SK-N-SH (cell line): ENCODE results near the gene TRIM62. TPM values are rescaled to one million over a fixed set of nuclear protein-coding genes. Genes with fewer than 3 reads are reported as not detected.

Experiments used
- CTCF ChIA-PET: fragments of 300-600, 350-600 bp; formaldehyde crosslinking; extraction: SDS; loops from one replicate; lab custom pipeline; 2021; lab: Yijun Ruan, JAX
- POLR2A ChIA-PET: fragments of 350-600 bp; sonication (Branson Sonifier 250); formaldehyde crosslinking; extraction: SDS; loops from one replicate; lab custom pipeline; 2020; ENCODE audit warnings: antibody characterized with exemption, inconsistent platforms; lab: Yijun Ruan, JAX
- DNase-seq: peaks from one replicate; pipeline ENCODE4 v3.0.0; 2012
- H2AFZ ChIP-seq: fragments of 200-600 bp; sonication (generic); 2 replicates; pipeline ENCODE4 v1.8.1; 2016; ENCODE audit warnings: antibody characterized with exemption, mild to moderate bottlenecking, low read depth
- H3F3A ChIP-seq: fragments of 200-600 bp; sonication (generic); replicated peaks from 2 replicates; pipeline ENCODE3; 2016; ENCODE audit warnings: antibody characterized with exemption, mild to moderate bottlenecking; ENCODE audit not compliant: insufficient read depth
- H3K27ac ChIP-seq, 2 experiments: fragments of 200-500 bp in 1 of 2; fragments of 200-600 bp in 1 of 2; sonication (Bioruptor generic) in 1 of 2; sonication (generic), shearing (Covaris generic) in 1 of 2; 2 replicates each; pipeline versions ENCODE4 v1.5.1 to v1.6.1; 2014 to 2016; ENCODE audit warnings: low read depth in 2 of 2, inconsistent platforms in 1 of 2, low read length in 1 of 2, mild to moderate bottlenecking in 1 of 2, mixed read lengths in 1 of 2
- H3K27me3 ChIP-seq: fragments of 200-600 bp; sonication (generic), shearing (Covaris generic); 2 replicates; pipeline ENCODE4 v1.6.1; 2016; ENCODE audit warnings: mixed run types; ENCODE audit not compliant: insufficient read depth
- H3K36me3 ChIP-seq, 2 experiments: fragments of 200-500 bp in 1 of 2; fragments of 200-600 bp in 1 of 2; sonication (Bioruptor generic) in 1 of 2; sonication (generic) in 1 of 2; replicated peaks in 1 of 2; 2 replicates each; pipeline versions ENCODE3 to v1.5.1; 2014 to 2016; ENCODE audit warnings: low read length in 1 of 2, mild to moderate bottlenecking in 1 of 2; ENCODE audit not compliant: insufficient read depth in 2 of 2, control insufficient read depth in 1 of 2
- H3K4me1 ChIP-seq, 2 experiments: fragments of 200-500 bp in 1 of 2; fragments of 200-600 bp in 1 of 2; sonication (Bioruptor generic) in 1 of 2; sonication (generic), shearing (Covaris generic) in 1 of 2; 2 replicates each; pipeline versions ENCODE4 v1.5.1 to v1.6.1; 2014 to 2016; ENCODE audit warnings: low read depth in 1 of 2, low read length in 1 of 2, mixed run types in 1 of 2; ENCODE audit not compliant: insufficient read depth in 2 of 2, control insufficient read depth in 1 of 2
- H3K4me2 ChIP-seq: fragments of 200-600 bp; sonication (generic), shearing (Covaris generic); 2 replicates; pipeline ENCODE4 v1.6.1; 2017; ENCODE audit warnings: mixed run types
- H3K4me3 ChIP-seq, 2 experiments: fragments of 200-500 bp in 1 of 2; fragments of 200-600 bp in 1 of 2; sonication (Bioruptor generic) in 1 of 2; sonication (generic), shearing (Covaris generic) in 1 of 2; 2 replicates each; pipeline versions ENCODE4 v1.5.1 to v1.8.1; 2014 to 2016; ENCODE audit warnings: low read depth in 2 of 2, inconsistent platforms in 1 of 2, low read length in 1 of 2, mild to moderate bottlenecking in 1 of 2, mixed read lengths in 1 of 2, moderate library complexity in 1 of 2
- H3K79me2 ChIP-seq: fragments of 200-600 bp; sonication (generic); 2 replicates; pipeline ENCODE4 v1.8.1; 2017; ENCODE audit warnings: mild to moderate bottlenecking; ENCODE audit not compliant: insufficient read depth
- H3K9ac ChIP-seq: fragments of 200-600 bp; sonication (generic); 2 replicates; pipeline ENCODE4 v1.6.1; 2017; ENCODE audit warnings: mixed run types
- H3K9me2 ChIP-seq: fragments of 200-600 bp; sonication (generic); 2 replicates; pipeline ENCODE4 v1.6.1; 2017; ENCODE audit warnings: mixed run types
- H3K9me3 ChIP-seq: fragments of 200-600 bp; sonication (generic); 2 replicates; pipeline ENCODE4 v1.6.1; 2017; ENCODE audit warnings: mixed run types, mild to moderate bottlenecking, moderate library complexity
- H4K20me1 ChIP-seq: fragments of 200-600 bp; sonication (generic); 2 replicates; pipeline ENCODE4 v1.6.1; 2017; ENCODE audit warnings: mild to moderate bottlenecking, mixed run types; ENCODE audit not compliant: insufficient read depth
- ELF1 ChIP-seq: IDR thresholded peaks from 2 replicates; pipeline ENCODE4 v1.4.0; 2012
- EZH2phosphoT487 ChIP-seq: fragments of 200-600 bp; sonication (generic); IDR thresholded peaks from 2 replicates; pipeline ENCODE4 v1.6.1; 2017; ENCODE audit warnings: low read depth, mixed run types, mild to moderate bottlenecking, antibody characterized with exemption, moderate library complexity, borderline replicate concordance
- FOXM1 ChIP-seq: IDR thresholded peaks from 2 replicates; pipeline ENCODE4 v1.4.0; 2012; ENCODE audit warnings: low read depth, mild to moderate bottlenecking
- GATA2 ChIP-seq: sonication (generic); formaldehyde crosslinking; IDR thresholded peaks from 2 replicates; pipeline ENCODE4 v1.5.0; 2020; ENCODE audit warnings: mild to moderate bottlenecking, missing genetic modification reagents
- MEF2A ChIP-seq: IDR thresholded peaks from 2 replicates; pipeline ENCODE4 v1.4.0; 2012; ENCODE audit warnings: low read depth, borderline replicate concordance
- NFIC ChIP-seq: IDR thresholded peaks from 2 replicates; pipeline ENCODE4 v1.4.0; 2012; ENCODE audit warnings: borderline replicate concordance
- POLR2AphosphoS5 ChIP-seq: IDR thresholded peaks from 2 replicates; pipeline ENCODE4 v1.6.1; 2012; ENCODE audit warnings: low read depth, low read length
- TAF1 ChIP-seq: IDR thresholded peaks from 2 replicates; pipeline ENCODE4 v1.6.1; 2012; ENCODE audit warnings: low read depth, mild to moderate bottlenecking, low read length, moderate library complexity, borderline replicate concordance
- TEAD4 ChIP-seq: IDR thresholded peaks from 2 replicates; pipeline ENCODE4 v1.4.0; 2012; ENCODE audit warnings: mild to moderate bottlenecking, borderline replicate concordance; ENCODE audit not compliant: insufficient read depth
- WGBS: methylation state at CpG from one replicate; pipeline ENCODE4 v1.1.6; 2017; ENCODE audit warnings: low lambda C conversion rate; 5-methylcytosine and 5-hydroxymethylcytosine counted together
- polyA plus RNA-seq, 3 experiments: library from polyadenylated mRNA; depleted of rRNA; stranded (reverse); fragments of >200 nt; gene quantifications; 2 replicates each; pipeline ENCODE4 v1.2.3, GENCODE V29; 2012
- TF ChIP-seq, protein P1 (sequence below): fragments of 150-350 bp; IDR thresholded peaks from 2 replicates; pipeline ENCODE4 v1.6.1; 2017; ENCODE audit warnings: antibody characterized with exemption, low read length, low read depth, borderline replicate concordance
- TF ChIP-seq, protein P2 (sequence below): fragments of 200-600 bp; sonication (generic); IDR thresholded peaks from 2 replicates; pipeline ENCODE4 v1.6.1; 2017; ENCODE audit warnings: antibody characterized with exemption, mild to moderate bottlenecking, moderate library complexity
- TF ChIP-seq, protein P3 (sequence below): IDR thresholded peaks from 2 replicates; pipeline ENCODE4 v1.6.1; 2012; ENCODE audit warnings: mild to moderate bottlenecking, low read depth, low read length, moderate library complexity
- TF ChIP-seq, protein P4 (sequence below): fragments of 150-350 bp; IDR thresholded peaks from 2 replicates; pipeline ENCODE4 v1.6.1; 2016; ENCODE audit warnings: mild to moderate bottlenecking, low read depth, low read length
- TF ChIP-seq, protein P5 (sequence below): IDR thresholded peaks from 2 replicates; pipeline ENCODE4; 2012

Gene TRIM62
- polyA plus RNA-seq, 1 of the 3 experiments (the other 2 are of a cell fraction): 4.4 TPM

GRCh38 chr1:33190701-33191100 is 8.9 kb upstream of the TRIM62 start:
- Histone ChIP-seq H3F3A (no peaks in the 10 kb centered on the region), H3K36me3 (no peaks in the 10 kb centered on the region), H3K9me2 (no peaks in the 10 kb centered on the region), H3K9me3 (no peaks in the 10 kb centered on the region), H2AFZ (no peak overlapping the region), H3K27me3 (no peaks in the 10 kb centered on the region; the same call in 1 of the 2 replicates), H3K27ac (no peak overlapping the region), H3K79me2 (no peaks in the 10 kb centered on the region), H3K4me3 (no peak overlapping the region), H3K4me1 (no peaks in the 10 kb centered on the region), H3K4me2 (no peak overlapping the region), H3K9ac (no peak overlapping the region), H4K20me1 (no peaks in the 10 kb centered on the region)
- 61% methylated on average over 2 of the region's 2 CpGs for WGBS
- ChIA-PET POLR2A (no interaction called here), CTCF (interaction anchor here (1.1 to 1.8 kb wide), 3 partner anchors 10 to 108 kb away, joined by 3 to 4 read pairs (median 3); no protein-coding TSS in a partner anchor)
- TF ChIP-seq, protein P1, sequence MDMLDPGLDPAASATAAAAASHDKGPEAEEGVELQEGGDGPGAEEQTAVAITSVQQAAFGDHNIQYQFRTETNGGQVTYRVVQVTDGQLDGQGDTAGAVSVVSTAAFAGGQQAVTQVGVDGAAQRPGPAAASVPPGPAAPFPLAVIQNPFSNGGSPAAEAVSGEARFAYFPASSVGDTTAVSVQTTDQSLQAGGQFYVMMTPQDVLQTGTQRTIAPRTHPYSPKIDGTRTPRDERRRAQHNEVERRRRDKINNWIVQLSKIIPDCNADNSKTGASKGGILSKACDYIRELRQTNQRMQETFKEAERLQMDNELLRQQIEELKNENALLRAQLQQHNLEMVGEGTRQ: no peak
- TF ChIP-seq NFIC: no peak
- TF ChIP-seq ELF1: no peak
- TF ChIP-seq TAF1: no peak
- no peak for TF ChIP-seq GATA2
- no peak for TF ChIP-seq FOXM1
- TF ChIP-seq, protein P2, sequence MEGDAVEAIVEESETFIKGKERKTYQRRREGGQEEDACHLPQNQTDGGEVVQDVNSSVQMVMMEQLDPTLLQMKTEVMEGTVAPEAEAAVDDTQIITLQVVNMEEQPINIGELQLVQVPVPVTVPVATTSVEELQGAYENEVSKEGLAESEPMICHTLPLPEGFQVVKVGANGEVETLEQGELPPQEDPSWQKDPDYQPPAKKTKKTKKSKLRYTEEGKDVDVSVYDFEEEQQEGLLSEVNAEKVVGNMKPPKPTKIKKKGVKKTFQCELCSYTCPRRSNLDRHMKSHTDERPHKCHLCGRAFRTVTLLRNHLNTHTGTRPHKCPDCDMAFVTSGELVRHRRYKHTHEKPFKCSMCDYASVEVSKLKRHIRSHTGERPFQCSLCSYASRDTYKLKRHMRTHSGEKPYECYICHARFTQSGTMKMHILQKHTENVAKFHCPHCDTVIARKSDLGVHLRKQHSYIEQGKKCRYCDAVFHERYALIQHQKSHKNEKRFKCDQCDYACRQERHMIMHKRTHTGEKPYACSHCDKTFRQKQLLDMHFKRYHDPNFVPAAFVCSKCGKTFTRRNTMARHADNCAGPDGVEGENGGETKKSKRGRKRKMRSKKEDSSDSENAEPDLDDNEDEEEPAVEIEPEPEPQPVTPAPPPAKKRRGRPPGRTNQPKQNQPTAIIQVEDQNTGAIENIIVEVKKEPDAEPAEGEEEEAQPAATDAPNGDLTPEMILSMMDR: no peak
- no peak for DNase-seq

GRCh38 chr1:33188572-33189275 is 6.9 kb upstream of the TRIM62 start:
- no peak overlapping the region for H3K4me2 ChIP-seq
- TF ChIP-seq, protein P3, sequence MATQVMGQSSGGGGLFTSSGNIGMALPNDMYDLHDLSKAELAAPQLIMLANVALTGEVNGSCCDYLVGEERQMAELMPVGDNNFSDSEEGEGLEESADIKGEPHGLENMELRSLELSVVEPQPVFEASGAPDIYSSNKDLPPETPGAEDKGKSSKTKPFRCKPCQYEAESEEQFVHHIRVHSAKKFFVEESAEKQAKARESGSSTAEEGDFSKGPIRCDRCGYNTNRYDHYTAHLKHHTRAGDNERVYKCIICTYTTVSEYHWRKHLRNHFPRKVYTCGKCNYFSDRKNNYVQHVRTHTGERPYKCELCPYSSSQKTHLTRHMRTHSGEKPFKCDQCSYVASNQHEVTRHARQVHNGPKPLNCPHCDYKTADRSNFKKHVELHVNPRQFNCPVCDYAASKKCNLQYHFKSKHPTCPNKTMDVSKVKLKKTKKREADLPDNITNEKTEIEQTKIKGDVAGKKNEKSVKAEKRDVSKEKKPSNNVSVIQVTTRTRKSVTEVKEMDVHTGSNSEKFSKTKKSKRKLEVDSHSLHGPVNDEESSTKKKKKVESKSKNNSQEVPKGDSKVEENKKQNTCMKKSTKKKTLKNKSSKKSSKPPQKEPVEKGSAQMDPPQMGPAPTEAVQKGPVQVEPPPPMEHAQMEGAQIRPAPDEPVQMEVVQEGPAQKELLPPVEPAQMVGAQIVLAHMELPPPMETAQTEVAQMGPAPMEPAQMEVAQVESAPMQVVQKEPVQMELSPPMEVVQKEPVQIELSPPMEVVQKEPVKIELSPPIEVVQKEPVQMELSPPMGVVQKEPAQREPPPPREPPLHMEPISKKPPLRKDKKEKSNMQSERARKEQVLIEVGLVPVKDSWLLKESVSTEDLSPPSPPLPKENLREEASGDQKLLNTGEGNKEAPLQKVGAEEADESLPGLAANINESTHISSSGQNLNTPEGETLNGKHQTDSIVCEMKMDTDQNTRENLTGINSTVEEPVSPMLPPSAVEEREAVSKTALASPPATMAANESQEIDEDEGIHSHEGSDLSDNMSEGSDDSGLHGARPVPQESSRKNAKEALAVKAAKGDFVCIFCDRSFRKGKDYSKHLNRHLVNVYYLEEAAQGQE: no peak
- TF ChIP-seq, protein P4, sequence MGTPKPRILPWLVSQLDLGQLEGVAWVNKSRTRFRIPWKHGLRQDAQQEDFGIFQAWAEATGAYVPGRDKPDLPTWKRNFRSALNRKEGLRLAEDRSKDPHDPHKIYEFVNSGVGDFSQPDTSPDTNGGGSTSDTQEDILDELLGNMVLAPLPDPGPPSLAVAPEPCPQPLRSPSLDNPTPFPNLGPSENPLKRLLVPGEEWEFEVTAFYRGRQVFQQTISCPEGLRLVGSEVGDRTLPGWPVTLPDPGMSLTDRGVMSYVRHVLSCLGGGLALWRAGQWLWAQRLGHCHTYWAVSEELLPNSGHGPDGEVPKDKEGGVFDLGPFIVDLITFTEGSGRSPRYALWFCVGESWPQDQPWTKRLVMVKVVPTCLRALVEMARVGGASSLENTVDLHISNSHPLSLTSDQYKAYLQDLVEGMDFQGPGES: no peak
- TF ChIP-seq NFIC (no peak), POLR2AphosphoS5 (no peak), TEAD4 (no peak), MEF2A (no peak), EZH2phosphoT487 (no peak), ELF1 (no peak)
- TF ChIP-seq, protein P5, sequence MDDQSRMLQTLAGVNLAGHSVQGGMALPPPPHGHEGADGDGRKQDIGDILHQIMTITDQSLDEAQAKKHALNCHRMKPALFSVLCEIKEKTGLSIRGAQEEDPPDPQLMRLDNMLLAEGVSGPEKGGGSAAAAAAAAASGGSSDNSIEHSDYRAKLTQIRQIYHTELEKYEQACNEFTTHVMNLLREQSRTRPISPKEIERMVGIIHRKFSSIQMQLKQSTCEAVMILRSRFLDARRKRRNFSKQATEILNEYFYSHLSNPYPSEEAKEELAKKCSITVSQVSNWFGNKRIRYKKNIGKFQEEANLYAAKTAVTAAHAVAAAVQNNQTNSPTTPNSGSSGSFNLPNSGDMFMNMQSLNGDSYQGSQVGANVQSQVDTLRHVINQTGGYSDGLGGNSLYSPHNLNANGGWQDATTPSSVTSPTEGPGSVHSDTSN: no peak
- TF ChIP-seq, protein P1: no peak
- TF ChIP-seq, all 33 proteins: peak for 0
- POLR2A ChIA-PET: no interaction called here

More at GRCh38 chr1:33188572-33189275, 6.9 kb upstream of the TRIM62 start:
- Histone ChIP-seq H3K9me3 (no peaks in the 10 kb centered on the region), H3K9ac (no peak overlapping the region), H3K36me3 (no peaks in the 10 kb centered on the region), H3K27me3 (peaks cover 4% of the 10 kb centered on the region), H3K27ac (no peak overlapping the region), H4K20me1 (no peaks in the 10 kb centered on the region), H3K4me1 (no peaks in the 10 kb centered on the region), H2AFZ (no peak overlapping the region), H3K79me2 (no peaks in the 10 kb centered on the region), H3K9me2 (no peaks in the 10 kb centered on the region), H3K4me3 (no peak overlapping the region), H3F3A (no peaks in the 10 kb centered on the region)
- 55% methylated on average over 6 of the region's 6 CpGs for WGBS
- no peak for DNase-seq
- CTCF ChIA-PET: interaction anchor here (1.0 to 2.0 kb wide), 3 partner anchors 9 to 107 kb away, joined by 3 to 4 read pairs (median 4); no protein-coding TSS in a partner anchor
